PFSK-1 (cell line): ENCODE results near the gene FAM118B.

ENCODE experiments used
- FOXP2 ChIP-seq: optimal IDR thresholded peaks from 2 replicates; pipeline ENCODE3; 2011; ENCODE audit warnings: borderline replicate concordance, control low read depth, inconsistent platforms; ENCODE audit not compliant: insufficient read depth; ENCODE audit errors: extremely low read length, extremely low read depth
- POLR2AphosphoS5 ChIP-seq: IDR thresholded peaks from 2 replicates; pipeline ENCODE4 v1.6.1; 2012; ENCODE audit warnings: low read depth, mild to moderate bottlenecking, control low read depth, low read length, moderate library complexity
- REST ChIP-seq, 2 experiments: IDR thresholded peaks; 2 replicates each; pipeline versions ENCODE4 v1.6.1 to v1.8.0; 2011 to 2012; ENCODE audit warnings: low read depth in 2 of 2, low read length in 2 of 2, control low read depth in 1 of 2, inconsistent platforms in 1 of 2, mild to moderate bottlenecking in 1 of 2, moderate library complexity in 1 of 2; ENCODE audit not compliant: insufficient read depth in 1 of 2
- SIN3A ChIP-seq: IDR thresholded peaks from 2 replicates; pipeline ENCODE4 v1.6.1; 2012; ENCODE audit warnings: mild to moderate bottlenecking, low read length, moderate library complexity, borderline replicate concordance; ENCODE audit not compliant: insufficient read depth
- TAF1 ChIP-seq: IDR thresholded peaks from 2 replicates; pipeline ENCODE4 v1.6.1; 2012; ENCODE audit warnings: low read length, control low read depth, borderline replicate concordance; ENCODE audit not compliant: insufficient read depth

The FAM118B gene

DNA sequence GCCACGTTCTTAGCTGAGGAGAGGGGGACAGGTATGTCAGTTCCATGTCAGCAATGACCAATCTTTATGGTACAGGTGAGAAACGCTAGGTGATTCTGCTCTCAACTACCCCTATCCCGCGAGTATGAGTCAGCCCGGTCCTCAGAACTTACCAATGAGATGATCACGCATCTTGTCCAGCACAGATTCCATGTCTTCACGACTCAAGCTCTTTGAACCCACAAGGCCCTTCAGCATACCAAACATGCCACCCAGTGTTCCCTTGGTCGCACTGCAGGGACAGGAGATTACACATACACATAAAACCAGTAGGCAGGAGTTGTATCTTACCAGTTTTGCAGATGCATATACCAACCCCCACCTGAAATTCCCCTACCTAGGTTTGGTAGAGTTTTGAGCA is 54.2 kb downstream of the FAM118B start:
- TF ChIP-seq POLR2AphosphoS5: no peak; the same call in 1 of the 2 replicates
- no peak for TF ChIP-seq TAF1
- no peak for TF ChIP-seq SIN3A
- no peak for TF ChIP-seq REST (IDR thresholded peaks at IDR 0.05; ENCODE audit: insufficient read depth in 1 of 2, low read depth in 2 of 2, low read length in 2 of 2)
- no peak for TF ChIP-seq FOXP2

DNA sequence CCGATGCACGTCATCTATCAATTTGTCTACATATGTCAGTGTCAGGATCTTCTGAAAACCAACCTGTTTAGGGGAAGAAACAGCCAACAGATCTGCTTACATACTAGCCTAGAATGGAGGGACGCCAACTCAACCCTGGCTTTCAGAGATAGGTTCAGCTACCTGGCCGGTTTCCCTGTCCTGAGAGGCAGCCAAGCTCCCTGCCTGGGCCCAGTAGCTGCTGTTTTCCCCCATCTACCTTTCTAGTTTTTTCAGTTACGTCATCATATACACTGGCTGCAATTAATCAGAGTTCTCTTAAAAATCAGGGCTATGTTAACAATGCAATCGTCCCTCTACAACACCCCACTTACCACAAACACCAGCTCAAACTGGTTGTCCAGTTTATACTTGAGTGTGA is 56.1 kb downstream of the FAM118B start:
- TF ChIP-seq FOXP2 (no peak), REST (IDR thresholded peaks at IDR 0.05; ENCODE audit: insufficient read depth in 1 of 2, low read depth in 2 of 2, low read length in 2 of 2) (no peak), SIN3A (no peak), POLR2AphosphoS5 (no peak), TAF1 (no peak)

DNA sequence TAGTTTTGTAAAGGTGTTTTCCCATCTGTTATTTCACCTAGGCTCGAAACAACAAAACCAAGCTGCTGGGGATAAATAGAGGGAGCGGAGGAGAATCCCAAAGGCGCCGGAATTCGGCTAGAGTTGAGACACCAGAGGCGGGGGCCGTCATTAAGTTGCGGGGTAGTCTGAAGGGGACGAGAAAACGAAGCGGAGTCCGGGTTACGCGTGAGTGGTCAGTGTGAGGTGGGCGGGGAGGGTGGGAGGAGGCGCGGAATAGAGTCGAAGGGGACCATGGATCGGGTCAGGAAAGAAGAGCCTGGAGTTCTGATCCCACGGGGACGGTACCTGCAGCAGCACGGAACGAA is 56.8 kb downstream of the FAM118B start:
- TF ChIP-seq TAF1: no peak
- no peak for TF ChIP-seq POLR2AphosphoS5
- TF ChIP-seq REST (IDR thresholded peaks at IDR 0.05; ENCODE audit: insufficient read depth in 1 of 2, low read depth in 2 of 2, low read length in 2 of 2): no peak
- no peak for TF ChIP-seq SIN3A
- no peak for TF ChIP-seq FOXP2

DNA sequence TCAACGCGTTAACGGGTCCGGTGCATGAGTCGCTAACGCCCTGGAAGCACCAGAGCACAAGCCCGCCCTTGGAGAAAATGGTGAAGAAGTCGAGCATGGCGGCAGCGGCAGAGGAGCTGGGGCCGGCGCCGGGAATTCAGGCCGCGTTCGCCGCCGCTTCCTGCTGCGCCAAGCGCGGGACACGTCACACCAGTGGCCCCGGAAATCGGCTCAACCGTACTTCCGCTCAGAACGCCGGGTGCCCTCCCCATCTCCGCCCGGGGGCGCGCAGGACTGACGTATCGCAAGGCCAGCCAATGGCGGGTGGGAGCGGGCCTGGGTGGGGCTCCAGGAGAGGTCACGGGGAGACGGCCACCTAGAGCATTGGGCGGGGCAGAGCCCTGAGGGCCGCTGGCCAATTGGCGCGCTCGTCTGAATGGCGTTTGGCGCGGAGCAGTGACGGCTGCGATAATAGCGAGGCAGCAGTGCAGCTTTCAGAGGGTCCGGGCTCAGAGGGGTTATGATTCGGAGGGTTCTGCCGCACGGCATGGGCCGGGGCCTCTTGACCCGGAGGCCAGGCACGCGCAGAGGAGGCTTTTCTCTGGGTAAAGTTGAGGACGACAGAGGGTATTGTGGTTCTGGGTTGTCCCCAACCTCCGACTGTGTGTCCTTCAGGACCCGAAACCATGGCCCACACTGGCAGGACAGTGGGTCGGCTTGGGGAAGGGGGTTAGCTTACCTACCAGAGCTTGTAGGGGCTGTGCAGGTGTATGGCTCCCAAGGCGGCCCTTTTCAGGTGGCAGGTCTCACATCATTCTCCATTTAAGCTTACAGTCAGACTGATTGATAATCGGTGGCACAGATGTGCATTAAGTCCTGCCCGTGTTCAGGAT is 57.4 kb downstream of the FAM118B start, which contains the start of the genes FOXRED1 and SRPRA:
FOXRED1 (plus strand) TSS at position 447 of the 872 bp plus-strand sequence; CDS start at position 500, 53 bp downstream.
SRPRA (minus strand) TSS at position 188 of the 872 bp plus-strand sequence; CDS start at position 97, 91 bp downstream.
- TF ChIP-seq POLR2AphosphoS5 (peak; percentile 96), FOXP2 (peak; percentile 57), TAF1 (peak; percentile 87; the same call in 1 of the 2 replicates), SIN3A (peak; percentile 20; the same call in 1 of the 2 replicates), REST (IDR thresholded peaks at IDR 0.05; ENCODE audit: insufficient read depth in 1 of 2, low read depth in 2 of 2, low read length in 2 of 2) (0 out of 4 replicates have a peak, but pooled peaks of 1 of the 2 experiments have one; percentile 36)
